Testis (tissue), 3 donors: ENCODE measurements around the gene UBTF. TPM values are rescaled to one million over a fixed set of nuclear protein-coding genes. Genes with fewer than 3 reads are reported as not detected.

Experiments used
- DNase-seq: peaks from one replicate; pipeline ENCODE4 v3.0.0-alpha.2; 2019
- H3K27ac ChIP-seq, 2 donors: fragments of 200-600 bp; sonication (generic); one replicate each; pipeline ENCODE4 v1.5.1; 2019
- H3K27me3 ChIP-seq: fragments of 200-600 bp; sonication (generic); one replicate; pipeline ENCODE4 v1.5.1; 2019
- H3K36me3 ChIP-seq: fragments of 200-600 bp; sonication (generic); one replicate; pipeline ENCODE4 v1.5.1; 2017; ENCODE audit warnings: low read depth; ENCODE audit errors: missing control alignments
- H3K4me1 ChIP-seq: fragments of 200-600 bp; sonication (generic); one replicate; pipeline ENCODE4 v1.5.1; 2019
- H3K4me3 ChIP-seq, 2 donors: fragments of 200-600 bp; sonication (generic); one replicate each; pipeline ENCODE4 v1.5.1; 2017 to 2019
- H3K9me3 ChIP-seq: fragments of 200-600 bp; sonication (generic); one replicate; pipeline ENCODE4 v1.5.1; 2017
- CTCF ChIP-seq, 3 experiments: fragments of 450-650 bp in 2 of 3; fragments of 200-600 bp in 1 of 3; sonication (generic) in 1 of 3; IDR thresholded peaks; one replicate each; pipeline ENCODE4 v1.5.1; 2016 to 2019; ENCODE audit warnings: antibody characterized with exemption in 3 of 3, mild to moderate bottlenecking in 2 of 3, moderate library complexity in 1 of 3
- POLR2A ChIP-seq: fragments of 450-650 bp; IDR thresholded peaks from one replicate; pipeline ENCODE4 v1.6.1; 2017; ENCODE audit warnings: antibody characterized with exemption, mild to moderate bottlenecking, moderate library complexity
- WGBS, 2 donors: methylation state at CpG; one replicate each; pipeline ENCODE4 v1.1.5; 2018; 5-methylcytosine and 5-hydroxymethylcytosine counted together
- intact Hi-C: fragments of 100-400 bp; cut with DNase I; formaldehyde crosslinking; loops from one replicate; pipeline ENCODE4 v1.15.1; 2023; ENCODE audit warnings: low total_unique reads
- polyA plus RNA-seq: library from polyadenylated mRNA; stranded (reverse); fragments of 350-450 nt; fragmentation: Illumina TruSeq; extraction: RNeasy Lipid Tissue Mini Kit (QIAGEN cat#74804); gene quantifications from one replicate; pipeline ENCODE4 v1.2.3, GENCODE V29; 2014; ENCODE audit warnings: low read depth, low replicate concordance; ENCODE audit not compliant: insufficient read depth
- total RNA-seq, 2 donors: library from RNA; depleted of rRNA; stranded (reverse); fragments of >200 nt; gene quantifications; one replicate each; pipeline ENCODE4 v1.2.3, GENCODE V29; 2016

The UBTF gene
- total and polyA plus RNA-seq, 3 donors from 2014 or later: 54.2 to 78.7 (median 69.6) TPM

DNA sequence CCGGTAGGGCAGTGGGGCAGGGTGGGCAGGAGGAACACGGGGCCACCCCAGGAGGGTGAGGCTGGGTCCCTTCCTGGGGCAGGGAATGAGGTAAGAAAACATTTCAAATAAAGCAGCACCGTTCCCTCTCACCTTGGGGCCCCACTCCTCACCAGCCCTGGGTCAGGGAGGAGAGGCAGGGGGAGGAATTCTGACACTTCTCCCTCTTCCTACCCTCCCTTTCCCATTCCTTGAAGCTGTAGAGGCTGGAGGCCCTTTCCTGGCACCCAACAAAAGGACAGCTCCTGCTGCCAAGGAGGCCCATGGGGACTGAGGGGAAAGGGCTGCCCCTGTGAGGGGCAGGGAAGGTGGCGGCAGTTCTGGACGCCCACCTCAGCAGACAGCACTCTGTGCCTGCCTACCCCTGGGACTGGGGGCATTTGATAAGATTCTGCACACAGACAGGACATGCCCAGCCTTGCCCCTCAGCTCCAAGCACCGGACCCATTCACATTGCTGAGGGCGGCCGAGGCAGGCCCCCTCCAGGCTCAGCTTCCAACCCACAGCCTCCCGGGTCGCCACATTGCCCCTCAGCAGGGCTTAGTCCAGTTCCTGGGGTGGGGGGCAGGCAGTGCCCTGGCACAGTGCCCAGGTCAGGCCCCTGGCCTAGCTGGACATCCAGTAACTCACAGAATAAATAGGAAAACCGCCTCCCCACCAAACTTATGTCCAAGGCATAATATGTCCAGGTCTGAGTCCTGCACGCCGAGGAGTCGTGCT, 26.0 kb downstream of the UBTF start:
- H3K27me3 ChIP-seq: no peaks in the 10 kb centered on the region
- 75 to 90% methylated on average over 9 to 14 of the region's 14 CpGs for WGBS, 2 donors
- H3K9me3 ChIP-seq: no peaks in the 10 kb centered on the region
- TF ChIP-seq POLR2A (no peak), CTCF (IDR thresholded peaks at IDR 0.05) (no peak)
- H3K27ac ChIP-seq: no peak overlapping the region
- no peak for DNase-seq
- H3K36me3 ChIP-seq: no peaks in the 10 kb centered on the region
- intact Hi-C loops: no loop called here
- peaks cover 13% of the 10 kb centered on the region for H3K4me1 ChIP-seq
- H3K4me3 ChIP-seq: no peak overlapping the region

DNA sequence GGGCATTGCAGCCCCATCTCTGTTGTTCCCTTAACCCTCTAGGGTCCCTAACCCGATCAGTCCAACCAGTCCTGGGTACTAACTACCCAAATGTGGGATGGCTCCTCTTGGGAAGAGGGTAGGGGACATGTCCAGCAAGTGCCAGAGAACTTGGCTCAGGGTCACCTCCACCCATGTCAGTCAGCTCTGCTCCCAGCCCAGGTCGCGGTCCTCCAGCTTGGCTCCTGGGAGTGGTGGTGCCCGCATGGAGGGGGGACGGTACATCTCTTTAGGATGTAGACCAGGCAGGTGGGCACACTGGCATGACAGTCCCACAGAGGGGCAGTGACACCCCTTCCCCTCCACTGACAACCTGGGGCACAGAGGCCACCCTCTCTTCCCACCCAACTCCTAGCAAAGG, 26.7 kb downstream of the UBTF start:
- TF ChIP-seq CTCF (IDR thresholded peaks at IDR 0.05) (no peak), POLR2A (no peak)
- no peaks in the 10 kb centered on the region for H3K36me3 ChIP-seq

GRCh38 chr17:44191941-44192496, 27.5 kb downstream of the UBTF start:
- Histone ChIP-seq H3K4me3 (no peak overlapping the region), H3K9me3 (no peaks in the 10 kb centered on the region), H3K4me1 (peaks cover 7% of the 10 kb centered on the region), H3K27ac (no peak overlapping the region), H3K36me3 (no peaks in the 10 kb centered on the region), H3K27me3 (no peaks in the 10 kb centered on the region)
- 64 to 79% methylated on average over 4 to 7 of the region's 7 CpGs for WGBS, 2 donors
- TF ChIP-seq POLR2A: no peak
- TF ChIP-seq CTCF (IDR thresholded peaks at IDR 0.05): no peak
- DNase-seq: no peak
- intact Hi-C loops: no loop called here

More for the DNA sequence above, 26.7 kb downstream of the UBTF start:
- Histone ChIP-seq H3K27me3 (no peaks in the 10 kb centered on the region), H3K4me1 (peaks cover 12% of the 10 kb centered on the region), H3K9me3 (no peaks in the 10 kb centered on the region), H3K27ac (no peak overlapping the region), H3K4me3 (no peak overlapping the region)
- 88 to 93% methylated on average over 3 to 5 of the region's 5 CpGs for WGBS, 2 donors
- intact Hi-C loops: no loop called here
- DNase-seq: no peak

DNA sequence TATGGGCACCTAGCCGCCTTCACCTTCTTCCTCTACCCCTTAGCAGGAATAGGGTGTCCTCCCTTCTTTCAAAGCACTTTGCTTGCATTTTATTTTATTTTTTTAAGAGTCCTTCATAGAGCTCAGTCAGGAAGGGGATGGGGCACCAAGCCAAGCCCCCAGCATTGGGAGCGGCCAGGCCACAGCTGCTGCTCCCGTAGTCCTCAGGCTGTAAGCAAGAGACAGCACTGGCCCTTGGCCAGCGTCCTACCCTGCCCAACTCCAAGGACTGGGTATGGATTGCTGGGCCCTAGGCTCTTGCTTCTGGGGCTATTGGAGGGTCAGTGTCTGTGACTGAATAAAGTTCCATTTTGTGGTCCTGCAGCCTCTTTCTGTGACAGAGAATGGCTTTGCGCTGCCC, 28.1 kb downstream of the UBTF start:
- TF ChIP-seq CTCF (IDR thresholded peaks at IDR 0.05): no peak
- TF ChIP-seq POLR2A: no peak
- Histone ChIP-seq H3K27me3 (no peaks in the 10 kb centered on the region), H3K9me3 (no peaks in the 10 kb centered on the region), H3K36me3 (no peaks in the 10 kb centered on the region), H3K4me1 (peaks cover 7% of the 10 kb centered on the region), H3K4me3 (no peak overlapping the region), H3K27ac (no peak overlapping the region)
- WGBS, 2 donors: 70 to 73% methylated on average over 4 to 5 of the region's 5 CpGs
- intact Hi-C loops: no loop called here
- no peak for DNase-seq
